Neural progenitor cell (in vitro differentiated cells): ENCODE measurements around the gene CBL. TPM values are rescaled to one million over a fixed set of nuclear protein-coding genes. Genes with fewer than 3 reads are reported as not detected.

Source experiments
- DNase-seq: peaks from one replicate; pipeline ENCODE4 v3.0.0-alpha.2; 2016; ENCODE audit warnings: low spot score
- H2AFZ ChIP-seq: fragments of 200-600 bp; sonication (generic); replicated peaks from 2 replicates; pipeline ENCODE4 v1.6.1; 2016; ENCODE audit warnings: antibody characterized with exemption
- H3F3A ChIP-seq: fragments of 200-600 bp; sonication (generic); 2 replicates; pipeline ENCODE4 v1.6.1; 2016; ENCODE audit warnings: antibody characterized with exemption, low read depth
- H3K27ac ChIP-seq: fragments of 200-600 bp; sonication (generic); 2 replicates; pipeline ENCODE4 v1.5.1; 2016; ENCODE audit warnings: mild to moderate bottlenecking
- H3K27me3 ChIP-seq: fragments of 200-600 bp; sonication (generic); 2 replicates; pipeline ENCODE4 v1.6.1; 2016; ENCODE audit warnings: mild to moderate bottlenecking, moderate library complexity
- H3K36me3 ChIP-seq: fragments of 200-600 bp; sonication (generic); 2 replicates; pipeline ENCODE4 v1.5.1; 2016
- H3K4me1 ChIP-seq: fragments of 200-600 bp; sonication (generic); 2 replicates; pipeline ENCODE4 v1.6.1; 2016; ENCODE audit warnings: mixed run types
- H3K4me2 ChIP-seq: fragments of 200-600 bp; sonication (generic); 2 replicates; pipeline ENCODE4 v1.6.1; 2016
- H3K4me3 ChIP-seq: fragments of 200-600 bp; sonication (generic); 2 replicates; pipeline ENCODE4 v1.5.1; 2016
- H3K79me2 ChIP-seq: fragments of 200-600 bp; sonication (generic); 2 replicates; pipeline ENCODE4 v1.6.1; 2016; ENCODE audit warnings: low read depth
- H3K9ac ChIP-seq: fragments of 200-600 bp; sonication (generic); 2 replicates; pipeline ENCODE4 v1.6.1; 2016
- H3K9me3 ChIP-seq: fragments of 200-600 bp; sonication (generic); 2 replicates; pipeline ENCODE4 v1.5.1; 2016; ENCODE audit warnings: low read depth
- H4K20me1 ChIP-seq: fragments of 200-600 bp; sonication (generic); 2 replicates; pipeline ENCODE4 v1.6.1; 2016; ENCODE audit warnings: low read depth
- H3K27ac Mint-ChIP-seq: 3 replicates; pipeline ENCODE4 v1.8.0; 2021; ENCODE audit warnings: mixed read lengths
- H3K27me3 Mint-ChIP-seq: 2 replicates; pipeline ENCODE4 v1.8.0; 2022; ENCODE audit warnings: low read depth, mild to moderate bottlenecking, inconsistent platforms, moderate library complexity, mixed read lengths; ENCODE audit not compliant: insufficient read depth
- H3K36me3 Mint-ChIP-seq: 3 replicates; pipeline ENCODE4 v1.8.0; 2021; ENCODE audit warnings: mixed read lengths
- H3K4me1 Mint-ChIP-seq: 3 replicates; pipeline ENCODE4 v1.8.0; 2021; ENCODE audit warnings: mixed read lengths
- H3K4me3 Mint-ChIP-seq: 3 replicates; pipeline ENCODE4 v1.8.0; 2021; ENCODE audit warnings: mild to moderate bottlenecking, moderate library complexity, mixed read lengths
- H3K9me3 Mint-ChIP-seq: 3 replicates; pipeline ENCODE4 v1.8.0; 2020; ENCODE audit warnings: mixed read lengths
- EZH2 ChIP-seq: fragments of 200-600 bp; sonication (generic); IDR thresholded peaks from 2 replicates; pipeline ENCODE4 v1.6.1; 2017; ENCODE audit warnings: antibody characterized with exemption, mild to moderate bottlenecking, moderate library complexity
- EZH2phosphoT487 ChIP-seq: fragments of 200-600 bp; sonication (generic); IDR thresholded peaks from 2 replicates; pipeline ENCODE4 v1.6.1; 2017; ENCODE audit warnings: antibody characterized with exemption
- total RNA-seq: library from RNA; depleted of rRNA; stranded (reverse); fragments of >200 nt; gene quantifications from 2 replicates; pipeline ENCODE4 v1.2.3, GENCODE V29; 2015; ENCODE audit warnings: low replicate concordance
- TF ChIP-seq, protein P1 (sequence below): fragments of 200-600 bp; sonication (generic); IDR thresholded peaks from 2 replicates; pipeline ENCODE4 v1.5.1; 2017; ENCODE audit warnings: antibody characterized with exemption, mild to moderate bottlenecking

Gene CBL
- total RNA-seq, 1 donor from 2014 or later, result 20.7 TPM

DNA sequence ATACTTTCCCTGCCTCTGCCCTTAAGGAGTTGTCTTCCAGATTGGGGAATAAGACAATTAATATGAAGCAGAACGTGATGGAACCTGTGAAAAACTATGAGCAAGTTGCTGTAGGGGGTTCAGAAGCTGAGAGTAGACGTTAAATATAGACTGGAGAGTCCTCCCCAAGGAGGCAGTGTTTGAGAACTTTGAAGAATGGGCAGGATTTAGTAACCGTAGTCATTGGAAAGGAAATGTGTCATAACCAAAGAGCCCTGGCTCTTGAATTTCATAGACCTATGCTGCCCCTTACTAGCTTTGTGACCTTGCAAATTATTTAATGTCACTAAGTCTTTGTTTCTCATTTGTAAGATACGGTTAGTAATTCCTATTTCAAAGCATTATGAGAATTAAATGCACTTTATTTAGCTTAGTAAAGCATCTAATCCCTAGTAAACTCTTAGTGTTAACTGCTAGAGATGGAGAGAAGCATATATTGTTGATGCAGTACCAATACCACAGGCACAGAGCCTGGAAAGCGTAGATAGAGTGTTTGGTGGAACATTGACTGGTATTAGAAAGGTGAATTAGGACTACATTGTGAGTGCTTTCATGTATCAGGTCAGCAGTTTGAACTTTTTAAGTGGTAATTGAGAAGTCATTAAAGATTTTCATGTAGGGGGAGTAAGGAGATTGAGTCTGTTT lies 56.7 kb downstream of the CBL start:
- Mint-ChIP-seq H3K36me3 (peaks cover 3% of the 10 kb centered on the region), H3K4me1 (peaks cover 5% of the 10 kb centered on the region), H3K9me3 (no peaks in the 10 kb centered on the region), H3K27me3 (no peaks in the 10 kb centered on the region), H3K27ac (no peak overlapping the region), H3K4me3 (no peak overlapping the region)
- TF ChIP-seq EZH2phosphoT487 (no peak), EZH2 (no peak)
- TF ChIP-seq, protein P1, sequence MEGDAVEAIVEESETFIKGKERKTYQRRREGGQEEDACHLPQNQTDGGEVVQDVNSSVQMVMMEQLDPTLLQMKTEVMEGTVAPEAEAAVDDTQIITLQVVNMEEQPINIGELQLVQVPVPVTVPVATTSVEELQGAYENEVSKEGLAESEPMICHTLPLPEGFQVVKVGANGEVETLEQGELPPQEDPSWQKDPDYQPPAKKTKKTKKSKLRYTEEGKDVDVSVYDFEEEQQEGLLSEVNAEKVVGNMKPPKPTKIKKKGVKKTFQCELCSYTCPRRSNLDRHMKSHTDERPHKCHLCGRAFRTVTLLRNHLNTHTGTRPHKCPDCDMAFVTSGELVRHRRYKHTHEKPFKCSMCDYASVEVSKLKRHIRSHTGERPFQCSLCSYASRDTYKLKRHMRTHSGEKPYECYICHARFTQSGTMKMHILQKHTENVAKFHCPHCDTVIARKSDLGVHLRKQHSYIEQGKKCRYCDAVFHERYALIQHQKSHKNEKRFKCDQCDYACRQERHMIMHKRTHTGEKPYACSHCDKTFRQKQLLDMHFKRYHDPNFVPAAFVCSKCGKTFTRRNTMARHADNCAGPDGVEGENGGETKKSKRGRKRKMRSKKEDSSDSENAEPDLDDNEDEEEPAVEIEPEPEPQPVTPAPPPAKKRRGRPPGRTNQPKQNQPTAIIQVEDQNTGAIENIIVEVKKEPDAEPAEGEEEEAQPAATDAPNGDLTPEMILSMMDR, result no peak
- H3K27ac ChIP-seq, result no peak overlapping the region
- DNase-seq, result no peak
- peaks cover 3% of the 10 kb centered on the region for H3K4me1 ChIP-seq
- H3K9ac ChIP-seq, result no peak overlapping the region
- no peaks in the 10 kb centered on the region for H3K36me3 ChIP-seq
- H3K4me2 ChIP-seq, result no peak overlapping the region
- no peaks in the 10 kb centered on the region for H3K27me3 ChIP-seq
- no peaks in the 10 kb centered on the region for H3F3A ChIP-seq
- H4K20me1 ChIP-seq, result no peaks in the 10 kb centered on the region
- no peak overlapping the region for H3K4me3 ChIP-seq
- H3K9me3 ChIP-seq, result no peaks in the 10 kb centered on the region
- no peak overlapping the region for H2AFZ ChIP-seq
- H3K79me2 ChIP-seq, result peaks cover 45% of the 10 kb centered on the region

DNA sequence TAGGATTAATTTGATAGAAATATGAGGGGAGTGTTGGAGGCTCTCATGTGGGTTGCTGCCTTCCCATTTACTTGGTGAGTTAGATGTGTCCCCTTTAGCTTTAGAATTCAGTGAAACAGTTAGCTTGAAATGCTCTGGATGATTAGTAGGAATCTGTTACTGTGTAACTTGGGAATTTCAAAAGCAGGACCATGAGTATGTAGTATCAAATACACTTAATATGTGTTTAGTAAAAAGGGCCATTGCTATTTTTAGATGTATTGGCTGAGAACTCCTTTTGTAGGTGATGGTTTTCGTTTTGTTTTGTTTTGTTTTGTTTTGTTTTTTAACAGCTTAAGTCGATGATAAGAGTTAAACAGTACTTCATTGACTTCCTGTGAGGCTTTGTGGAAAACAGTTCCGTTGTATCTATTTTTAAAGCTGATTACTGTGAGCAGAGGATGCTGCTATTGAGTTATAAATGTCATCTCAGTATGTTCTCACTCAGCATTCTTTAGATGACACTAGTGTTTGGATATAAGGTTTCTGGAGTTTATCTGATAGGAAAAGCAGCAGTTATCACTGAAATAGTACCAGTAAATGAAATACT lies 57.3 kb downstream of the CBL start:
- Histone ChIP-seq H3K79me2 (peaks cover 38% of the 10 kb centered on the region), H4K20me1 (no peaks in the 10 kb centered on the region), H3K4me2 (no peak overlapping the region), H3K27me3 (no peaks in the 10 kb centered on the region), H3F3A (no peaks in the 10 kb centered on the region), H3K9ac (no peak overlapping the region), H3K36me3 (no peaks in the 10 kb centered on the region), H3K4me1 (no peaks in the 10 kb centered on the region), H3K4me3 (no peak overlapping the region), H2AFZ (no peak overlapping the region), H3K27ac (no peak overlapping the region), H3K9me3 (no peaks in the 10 kb centered on the region)
- H3K27me3 Mint-ChIP-seq, result no peaks in the 10 kb centered on the region
- peaks cover 5% of the 10 kb centered on the region for H3K4me1 Mint-ChIP-seq
- H3K9me3 Mint-ChIP-seq, result no peaks in the 10 kb centered on the region
- H3K36me3 Mint-ChIP-seq, result peaks cover 3% of the 10 kb centered on the region
- TF ChIP-seq, protein P1, result no peak
- TF ChIP-seq EZH2 (no peak), EZH2phosphoT487 (no peak)
- H3K27ac Mint-ChIP-seq, result no peak overlapping the region
- no peak overlapping the region for H3K4me3 Mint-ChIP-seq
- DNase-seq, result no peak

DNA sequence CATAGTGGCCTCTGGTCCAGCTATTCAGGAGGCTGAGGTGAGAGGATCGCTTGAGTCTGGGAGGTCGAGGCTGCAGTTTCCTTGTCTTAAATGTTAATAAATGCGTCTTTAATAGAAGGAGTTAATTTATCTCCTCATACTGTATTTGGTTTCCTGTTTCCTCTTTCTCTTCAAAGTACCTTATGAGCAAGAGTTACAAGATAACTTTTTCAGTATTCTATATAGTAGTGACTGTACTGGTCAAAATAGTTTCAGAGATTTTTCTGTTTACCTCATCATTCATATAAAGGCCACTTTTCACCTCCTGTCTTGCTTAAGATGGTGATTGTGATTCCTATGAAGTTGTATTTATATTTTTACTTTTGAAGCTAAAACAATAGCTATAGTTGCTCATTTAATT lies 59.9 kb downstream of the CBL start:
- H3K27me3 Mint-ChIP-seq, result no peaks in the 10 kb centered on the region
- no peaks in the 10 kb centered on the region for H3K36me3 Mint-ChIP-seq
- no peaks in the 10 kb centered on the region for H3F3A ChIP-seq
- H3K4me1 ChIP-seq, result no peaks in the 10 kb centered on the region
- no peak overlapping the region for H3K27ac Mint-ChIP-seq
- H3K79me2 ChIP-seq, result peaks cover 24% of the 10 kb centered on the region
- no peak overlapping the region for H3K4me3 ChIP-seq
- H3K9me3 ChIP-seq, result no peaks in the 10 kb centered on the region
- no peaks in the 10 kb centered on the region for H4K20me1 ChIP-seq
- DNase-seq, result no peak
- no peak overlapping the region for H3K4me3 Mint-ChIP-seq
- H2AFZ ChIP-seq, result no peak overlapping the region
- no peak overlapping the region for H3K9ac ChIP-seq
- TF ChIP-seq, protein P1, result no peak
- TF ChIP-seq EZH2phosphoT487, result no peak
- no peak for TF ChIP-seq EZH2
- no peak overlapping the region for H3K4me2 ChIP-seq
- no peaks in the 10 kb centered on the region for H3K4me1 Mint-ChIP-seq
- H3K9me3 Mint-ChIP-seq, result no peaks in the 10 kb centered on the region
- no peak overlapping the region for H3K27ac ChIP-seq
- H3K36me3 ChIP-seq, result no peaks in the 10 kb centered on the region
- no peaks in the 10 kb centered on the region for H3K27me3 ChIP-seq
